ENCODE results near the gene ZNHIT2. TPM values are rescaled to one million over a fixed set of nuclear protein-coding genes. Genes with fewer than 3 reads are reported as not detected.

The ZNHIT2 gene
- total and polyA plus RNA-seq, 2 of the 13 experiments (the other 11 are each of a cell fraction or from before 2014, with no cell fraction given): 1.1 to 6.5 TPM

DNA sequence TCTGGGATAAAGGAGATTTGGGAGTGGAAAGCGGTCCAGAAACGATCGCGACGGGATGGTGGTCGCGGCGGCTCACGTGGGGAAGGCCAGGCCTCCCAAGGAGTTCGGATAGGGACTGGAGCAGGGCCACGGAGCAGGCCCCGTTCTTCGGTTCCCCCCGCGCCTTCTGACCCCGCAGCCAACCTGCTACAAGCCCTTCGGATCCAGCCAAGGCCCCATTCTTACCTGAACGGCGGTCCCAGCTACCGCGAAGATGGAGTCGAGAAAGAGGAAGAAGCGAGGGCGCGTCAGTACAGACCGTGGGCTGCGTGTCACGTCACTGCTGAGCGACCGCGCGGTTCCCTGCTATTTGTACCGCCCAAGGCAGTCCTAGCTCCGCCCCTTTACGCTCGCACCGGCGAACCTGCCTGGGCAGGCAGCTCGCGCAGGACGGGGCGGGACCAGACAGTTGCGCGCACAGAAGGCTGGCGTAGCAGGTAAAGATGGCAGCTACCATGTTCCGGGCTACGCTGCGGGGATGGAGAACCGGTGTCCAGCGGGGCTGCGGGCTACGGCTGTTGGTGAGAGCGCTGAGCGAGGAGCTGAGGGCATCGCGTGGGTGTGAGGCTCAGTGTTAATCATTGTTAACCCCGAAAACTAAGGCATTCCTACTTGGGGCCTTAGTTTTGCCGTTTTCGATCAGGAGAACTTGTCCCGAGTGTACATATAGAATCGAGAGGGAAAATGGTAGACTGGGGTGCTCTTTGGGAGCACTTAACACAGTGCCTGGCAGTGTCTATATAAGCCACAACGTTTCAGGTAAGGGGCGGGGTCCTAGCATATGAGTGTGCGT lies 4.6 kb upstream of the ZNHIT2 start, which contains the start of the genes FAU and MRPL49 (continued):
- TF ChIP-seq, protein P1, sequence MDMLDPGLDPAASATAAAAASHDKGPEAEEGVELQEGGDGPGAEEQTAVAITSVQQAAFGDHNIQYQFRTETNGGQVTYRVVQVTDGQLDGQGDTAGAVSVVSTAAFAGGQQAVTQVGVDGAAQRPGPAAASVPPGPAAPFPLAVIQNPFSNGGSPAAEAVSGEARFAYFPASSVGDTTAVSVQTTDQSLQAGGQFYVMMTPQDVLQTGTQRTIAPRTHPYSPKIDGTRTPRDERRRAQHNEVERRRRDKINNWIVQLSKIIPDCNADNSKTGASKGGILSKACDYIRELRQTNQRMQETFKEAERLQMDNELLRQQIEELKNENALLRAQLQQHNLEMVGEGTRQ (IDR thresholded peaks at IDR 0.05; ENCODE audit: low read depth, low read length): no peak
- TF ChIP-seq, protein P1 (CRISPR knock-in tag; IDR thresholded peaks at IDR 0.05; ENCODE audit: borderline replicate concordance): peak; percentile 19; the same call in 1 of the 2 replicates
- no peak for TF ChIP-seq CBX1 (IDR thresholded peaks at IDR 0.05; ENCODE audit: low read depth)
- TF ChIP-seq ZNF546 (CRISPR knock-in tag; conservative IDR thresholded peaks at IDR 0.05): no peak
- no peak for TF ChIP-seq ZFYVE20 (CRISPR knock-in tag; IDR thresholded peaks at IDR 0.05; ENCODE audit: borderline replicate concordance, low read depth)
- peak; percentile 56; the same call in 1 of the 2 replicates for TF ChIP-seq ZNF780A (CRISPR knock-in tag; IDR thresholded peaks at IDR 0.05)
- TF ChIP-seq, protein P2, sequence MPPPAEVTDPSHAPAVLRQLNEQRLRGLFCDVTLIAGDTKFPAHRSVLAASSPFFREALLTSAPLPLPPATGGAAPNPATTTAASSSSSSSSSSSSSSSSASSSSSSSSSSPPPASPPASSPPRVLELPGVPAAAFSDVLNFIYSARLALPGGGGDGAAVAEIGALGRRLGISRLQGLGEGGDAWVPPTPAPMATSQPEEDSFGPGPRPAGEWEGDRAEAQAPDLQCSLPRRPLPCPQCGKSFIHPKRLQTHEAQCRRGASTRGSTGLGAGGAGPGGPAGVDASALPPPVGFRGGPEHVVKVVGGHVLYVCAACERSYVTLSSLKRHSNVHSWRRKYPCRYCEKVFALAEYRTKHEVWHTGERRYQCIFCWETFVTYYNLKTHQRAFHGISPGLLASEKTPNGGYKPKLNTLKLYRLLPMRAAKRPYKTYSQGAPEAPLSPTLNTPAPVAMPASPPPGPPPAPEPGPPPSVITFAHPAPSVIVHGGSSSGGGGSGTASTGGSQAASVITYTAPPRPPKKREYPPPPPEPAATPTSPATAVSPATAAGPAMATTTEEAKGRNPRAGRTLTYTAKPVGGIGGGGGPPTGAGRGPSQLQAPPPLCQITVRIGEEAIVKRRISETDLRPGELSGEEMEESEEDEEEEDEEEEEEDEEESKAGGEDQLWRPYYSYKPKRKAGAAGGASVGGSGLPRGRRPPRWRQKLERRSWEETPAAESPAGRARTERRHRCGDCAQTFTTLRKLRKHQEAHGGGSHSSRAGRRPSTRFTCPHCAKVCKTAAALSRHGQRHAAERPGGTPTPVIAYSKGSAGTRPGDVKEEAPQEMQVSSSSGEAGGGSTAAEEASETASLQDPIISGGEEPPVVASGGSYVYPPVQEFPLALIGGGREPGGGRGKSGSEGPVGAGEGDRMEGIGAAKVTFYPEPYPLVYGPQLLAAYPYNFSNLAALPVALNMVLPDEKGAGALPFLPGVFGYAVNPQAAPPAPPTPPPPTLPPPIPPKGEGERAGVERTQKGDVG (CRISPR knock-in tag; IDR thresholded peaks at IDR 0.05; ENCODE audit: borderline replicate concordance): 0 out of 2 replicates have a peak, but pooled peaks have one; percentile 41
- TF ChIP-seq NBN (conservative IDR thresholded peaks at IDR 0.05): no peak
- TF ChIP-seq FOXK1 (CRISPR knock-in tag; IDR thresholded peaks at IDR 0.05; ENCODE audit: borderline replicate concordance, low read depth): peak; percentile 93
- TF ChIP-seq ZFP90 (CRISPR knock-in tag; IDR thresholded peaks at IDR 0.05; ENCODE audit: borderline replicate concordance): peak; percentile 47
- no peak for TF ChIP-seq ZNF3 (CRISPR knock-in tag; IDR thresholded peaks at IDR 0.05)
- no peak for TF ChIP-seq HNRNPUL1 (IDR thresholded peaks at IDR 0.05; ENCODE audit: low read depth, low read length)
- peak; percentile 71 for TF ChIP-seq IKZF4 (CRISPR knock-in tag; IDR thresholded peaks at IDR 0.05; ENCODE audit: borderline replicate concordance, low read depth, not compliant biosample characterization)
- TF ChIP-seq ZNF761 (CRISPR knock-in tag; conservative IDR thresholded peaks at IDR 0.05): no peak; the same call in 1 of the 2 replicates
- TF ChIP-seq ZNF431 (CRISPR knock-in tag; IDR thresholded peaks at IDR 0.05; ENCODE audit: borderline replicate concordance, low read depth): peak; percentile 83; the same call in 1 of the 2 replicates
- peak; percentile 81 for TF ChIP-seq ZNF501 (CRISPR knock-in tag; IDR thresholded peaks at IDR 0.05)
- no peak for TF ChIP-seq DNMT1 (CRISPR knock-in tag; IDR thresholded peaks at IDR 0.05)
- TF ChIP-seq ZC3H13 (CRISPR knock-in tag; IDR thresholded peaks at IDR 0.05): peak; percentile 71; the same call in 1 of the 2 replicates
- TF ChIP-seq FOXK2 (IDR thresholded peaks at IDR 0.05): peak; percentile 65; the same call in 1 of the 2 replicates
- TF ChIP-seq, protein P3, sequence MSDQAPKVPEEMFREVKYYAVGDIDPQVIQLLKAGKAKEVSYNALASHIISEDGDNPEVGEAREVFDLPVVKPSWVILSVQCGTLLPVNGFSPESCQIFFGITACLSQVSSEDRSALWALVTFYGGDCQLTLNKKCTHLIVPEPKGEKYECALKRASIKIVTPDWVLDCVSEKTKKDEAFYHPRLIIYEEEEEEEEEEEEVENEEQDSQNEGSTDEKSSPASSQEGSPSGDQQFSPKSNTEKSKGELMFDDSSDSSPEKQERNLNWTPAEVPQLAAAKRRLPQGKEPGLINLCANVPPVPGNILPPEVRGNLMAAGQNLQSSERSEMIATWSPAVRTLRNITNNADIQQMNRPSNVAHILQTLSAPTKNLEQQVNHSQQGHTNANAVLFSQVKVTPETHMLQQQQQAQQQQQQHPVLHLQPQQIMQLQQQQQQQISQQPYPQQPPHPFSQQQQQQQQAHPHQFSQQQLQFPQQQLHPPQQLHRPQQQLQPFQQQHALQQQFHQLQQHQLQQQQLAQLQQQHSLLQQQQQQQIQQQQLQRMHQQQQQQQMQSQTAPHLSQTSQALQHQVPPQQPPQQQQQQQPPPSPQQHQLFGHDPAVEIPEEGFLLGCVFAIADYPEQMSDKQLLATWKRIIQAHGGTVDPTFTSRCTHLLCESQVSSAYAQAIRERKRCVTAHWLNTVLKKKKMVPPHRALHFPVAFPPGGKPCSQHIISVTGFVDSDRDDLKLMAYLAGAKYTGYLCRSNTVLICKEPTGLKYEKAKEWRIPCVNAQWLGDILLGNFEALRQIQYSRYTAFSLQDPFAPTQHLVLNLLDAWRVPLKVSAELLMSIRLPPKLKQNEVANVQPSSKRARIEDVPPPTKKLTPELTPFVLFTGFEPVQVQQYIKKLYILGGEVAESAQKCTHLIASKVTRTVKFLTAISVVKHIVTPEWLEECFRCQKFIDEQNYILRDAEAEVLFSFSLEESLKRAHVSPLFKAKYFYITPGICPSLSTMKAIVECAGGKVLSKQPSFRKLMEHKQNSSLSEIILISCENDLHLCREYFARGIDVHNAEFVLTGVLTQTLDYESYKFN (CRISPR knock-in tag; conservative IDR thresholded peaks at IDR 0.05): peak; percentile 61
